ENCODE results near the gene LSAMP. TPM values are rescaled to one million over a fixed set of nuclear protein-coding genes. Genes with fewer than 3 reads are reported as not detected.
"Not testable (repeated sequence)": the region's sequence is repeated elsewhere in the genome, so short reads cannot be mapped to it uniquely, and the experiment has no call there.

LSAMP gene
- total RNA-seq, 1 donor from 2014 or later, result 3.9 TPM

GRCh38 chr3:116084999-116085791, 360.1 kb downstream of the LSAMP start:
- H3K27me3 ChIP-seq, result no peaks in the 10 kb centered on the region
- TF ChIP-seq POLR2A (IDR thresholded peaks at IDR 0.05), result no peak
- no peak for TF ChIP-seq POLR2AphosphoS5 (IDR thresholded peaks at IDR 0.05; ENCODE audit: insufficient read depth in 1 of 2, low read depth in 1 of 2)
- TF ChIP-seq CTCF (IDR thresholded peaks at IDR 0.05), result no peak
- no peak overlapping the region for H3K27ac ChIP-seq
- no peaks in the 10 kb centered on the region for H3K9me3 ChIP-seq
- no peak overlapping the region for H3K4me3 ChIP-seq
- no peaks in the 10 kb centered on the region for H3K4me1 ChIP-seq
- intact Hi-C loops (cut with DNase I), result no loop called here
- no peak for DNase-seq (ENCODE audit: extremely low spot score in 2 of 2)
- no peaks in the 10 kb centered on the region for H3K36me3 ChIP-seq

GRCh38 chr3:116083683-116084082, 361.6 kb downstream of the LSAMP start:
- intact Hi-C loops (cut with DNase I), result no loop called here
- no peak for TF ChIP-seq POLR2AphosphoS5 (IDR thresholded peaks at IDR 0.05; ENCODE audit: insufficient read depth in 1 of 2, low read depth in 1 of 2)
- TF ChIP-seq CTCF (IDR thresholded peaks at IDR 0.05), result no peak
- no peak for TF ChIP-seq POLR2A (IDR thresholded peaks at IDR 0.05)

GRCh38 chr3:116078561-116078960, 366.7 kb downstream of the LSAMP start:
- H3K27ac ChIP-seq, result no peak overlapping the region
- DNase-seq (ENCODE audit: extremely low spot score in 2 of 2), result no peak
- no peaks in the 10 kb centered on the region for H3K27me3 ChIP-seq
- H3K9me3 ChIP-seq, result no peaks in the 10 kb centered on the region
- intact Hi-C loops (cut with DNase I), result no loop called here
- H3K36me3 ChIP-seq, result no peaks in the 10 kb centered on the region
- TF ChIP-seq POLR2AphosphoS5 (IDR thresholded peaks at IDR 0.05; ENCODE audit: insufficient read depth in 1 of 2, low read depth in 1 of 2), result no peak
- no peak overlapping the region for H3K4me3 ChIP-seq
- no peaks in the 10 kb centered on the region for H3K4me1 ChIP-seq

More at GRCh38 chr3:116083683-116084082, 361.6 kb downstream of the LSAMP start:
- Histone ChIP-seq H3K4me3 (no peak overlapping the region), H3K36me3 (no peaks in the 10 kb centered on the region), H3K27me3 (no peaks in the 10 kb centered on the region), H3K27ac (no peak overlapping the region), H3K4me1 (no peaks in the 10 kb centered on the region), H3K9me3 (no peaks in the 10 kb centered on the region)
- DNase-seq (ENCODE audit: extremely low spot score in 2 of 2), result no peak

- TF ChIP-seq POLR2A (IDR thresholded peaks at IDR 0.05) (no peak), CTCF (IDR thresholded peaks at IDR 0.05) (no peak)
- H3K27me3 ChIP-seq, result no peaks in the 10 kb centered on the region
- no peak for DNase-seq (ENCODE audit: extremely low spot score in 2 of 2)
- no peaks in the 10 kb centered on the region for H3K9me3 ChIP-seq
- H3K36me3 ChIP-seq, result no peaks in the 10 kb centered on the region
- no peaks in the 10 kb centered on the region for H3K4me1 ChIP-seq
- no peak overlapping the region for H3K27ac ChIP-seq
- H3K4me3 ChIP-seq, result no peak overlapping the region
- intact Hi-C loops (cut with DNase I), result no loop called here
Observed at GRCh38 chr3:116077557-116077956, 367.7 kb downstream of the LSAMP start.

GRCh38 chr3:116077059-116077458, 368.2 kb downstream of the LSAMP start:
- Histone ChIP-seq H3K27ac (no peak overlapping the region), H3K27me3 (no peaks in the 10 kb centered on the region), H3K4me1 (no peaks in the 10 kb centered on the region), H3K9me3 (no peaks in the 10 kb centered on the region), H3K4me3 (no peak overlapping the region), H3K36me3 (no peaks in the 10 kb centered on the region)
- intact Hi-C loops (cut with DNase I), result no loop called here
- TF ChIP-seq POLR2A (IDR thresholded peaks at IDR 0.05) (no peak), POLR2AphosphoS5 (IDR thresholded peaks at IDR 0.05; ENCODE audit: insufficient read depth in 1 of 2, low read depth in 1 of 2) (no peak), CTCF (IDR thresholded peaks at IDR 0.05) (no peak)
- no peak for DNase-seq (ENCODE audit: extremely low spot score in 2 of 2)

GRCh38 chr3:116070516-116071278, 374.6 kb downstream of the LSAMP start:
- H3K27me3 ChIP-seq; intact Hi-C loops (cut with DNase I); H3K9me3 ChIP-seq; H3K36me3 ChIP-seq; H3K4me3 ChIP-seq; DNase-seq (ENCODE audit: extremely low spot score in 2 of 2); H3K27ac ChIP-seq; H3K4me1 ChIP-seq: not testable (repeated sequence)
